Adrenal gland (tissue), 12 donors: ENCODE measurements around the gene DDX20. TPM values are rescaled to one million over a fixed set of nuclear protein-coding genes. Genes with fewer than 3 reads are reported as not detected.

ENCODE experiments used
- DNase-seq, 7 donors: peaks; one replicate each; pipeline ENCODE4 v3.0.0-alpha.2; 2019 to 2020
- H3K27ac ChIP-seq, 5 donors: fragments of 200-600 bp; sonication (generic) in 4 of 5; 1 replicate in 3 of 5; 2 replicates in 2 of 5; pipeline versions ENCODE4 v1.5.1 to v1.8.0; 2016 to 2020; ENCODE audit warnings: mild to moderate bottlenecking in 1 of 5
- H3K27me3 ChIP-seq: fragments of 200-600 bp; 2 replicates; pipeline ENCODE4 v1.8.0; 2021
- H3K36me3 ChIP-seq, 2 donors: fragments of 200-600 bp; replicated peaks in 1 of 2; 1 replicate in 1 of 2; 2 replicates in 1 of 2; pipeline versions ENCODE4 v1.5.1 to v1.8.0; 2018 to 2022
- H3K4me1 ChIP-seq, 2 donors: fragments of 200-600 bp; replicated peaks in 1 of 2; 1 replicate in 1 of 2; 2 replicates in 1 of 2; pipeline versions ENCODE4 v1.5.1 to v1.8.0; 2018 to 2021
- H3K4me3 ChIP-seq, 4 donors: fragments of 200-600 bp; sonication (generic) in 3 of 4; one replicate each; pipeline ENCODE4 v1.5.1; 2016 to 2018
- H3K9me3 ChIP-seq, 3 donors: fragments of 200-600 bp; sonication (generic) in 1 of 3; replicated peaks in 1 of 3; 1 replicate in 2 of 3; 2 replicates in 1 of 3; pipeline versions ENCODE4 v1.5.1 to v1.8.0; 2016 to 2021
- POLR2A ChIP-seq, 2 donors: fragments of 450-650 bp; IDR thresholded peaks; one replicate each; pipeline ENCODE4 v1.6.1; 2017; ENCODE audit warnings: antibody characterized with exemption in 2 of 2, mild to moderate bottlenecking in 2 of 2, moderate library complexity in 1 of 2
- WGBS, 4 donors: extraction: QIAGEN DNeasy Blood & Tissue Kit in 2 of 4; methylation state at CpG; one replicate each; pipeline versions ENCODE4 v1.1.5 to v1.1.7; 2013 to 2017; 5-methylcytosine and 5-hydroxymethylcytosine counted together
- intact Hi-C, 2 donors: fragments of 100-400 bp; cut with DNase I; formaldehyde crosslinking; loops; one replicate each; pipeline versions ENCODE4 v1.14.1 to v1.15.0; 2022 to 2023
- polyA plus RNA-seq, 3 donors: library from polyadenylated mRNA; stranded (reverse); fragments of 200-250 nt in 2 of 3; fragments of 350-450 nt in 1 of 3; fragmentation: Illumina TruSeq in 1 of 3; extraction: RNeasy Lipid Tissue Mini Kit (QIAGEN cat#74804) in 1 of 3; gene quantifications; one replicate each; pipeline ENCODE4 v1.2.3, GENCODE V29; 2013 to 2014
- total RNA-seq, 9 donors: library from RNA; depleted of rRNA in 4 of 9; stranded (reverse); fragments of >200 nt in 4 of 9; fragments of 120-200 nt in 1 of 9; fragmentation: NEBNext Ultra II Directional in 1 of 9; extraction: Animal tissue kit (Norgen Biotek cat#: 25700) in 1 of 9; gene quantifications; one replicate each; pipeline versions ENCODE4 v1.1.0 to v1.2.4, GENCODE V29; 2013 to 2023
- TF ChIP-seq, protein P1 (sequence below), 6 experiments: fragments of 450-650 bp in 4 of 6; fragments of 200-600 bp in 2 of 6; sonication (generic) in 1 of 6; IDR thresholded peaks; 1 replicate in 5 of 6; 2 replicates in 1 of 6; pipeline versions ENCODE4 v1.5.1 to v1.8.0; 2016 to 2021; ENCODE audit warnings: antibody characterized with exemption in 6 of 6, mild to moderate bottlenecking in 2 of 6, moderate library complexity in 1 of 6
- donor health status: healthy with polysubstance abuse.
- donor health status: Bipolar disorder and iron deficiency.
- donor health status: DM: yes; HTN: yes; CAD: no.
- donor health status: DM: no; HTN: no; CAD: no.
- donor health status: DM: no; HTN: no; CAD: no.
- donor health status: DM: yes; HTN: yes; CAD: no.

Gene DDX20
- total and polyA plus RNA-seq, 12 donors = 6.2 to 19.9 (median 11.6) TPM

DNA sequence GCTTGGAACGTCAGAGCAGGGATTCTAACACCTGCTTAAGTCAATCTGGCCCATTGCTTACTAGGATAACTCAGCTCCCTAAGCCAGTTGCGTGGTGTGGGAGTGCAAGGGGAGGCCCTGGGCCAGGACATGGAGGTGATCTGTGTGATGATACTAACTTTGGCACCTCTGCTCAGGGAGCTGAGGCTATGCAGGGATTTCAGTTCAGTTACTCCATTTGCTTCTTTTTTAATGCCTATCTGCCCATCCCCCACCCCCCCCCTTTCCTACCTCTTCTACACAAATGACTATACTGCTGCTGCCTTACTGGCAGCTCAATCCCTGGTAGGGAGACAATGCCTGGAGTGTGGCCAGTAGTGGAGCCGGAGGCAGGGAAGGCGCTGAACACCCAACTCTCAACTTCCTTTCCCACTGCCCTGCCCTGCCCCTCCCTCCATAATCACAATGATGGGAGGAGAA lies 36.0 kb upstream of the DDX20 start:
- H3K4me1 ChIP-seq = no peaks in the 10 kb centered on the region
- intact Hi-C loops = loop anchor here (5.0 kb wide), 1 partner anchor 33 kb away; no protein-coding TSS in a partner anchor
- DNase-seq = peak in 4 of 7 donors; percentile 30 to 70 (median 46)

DNA sequence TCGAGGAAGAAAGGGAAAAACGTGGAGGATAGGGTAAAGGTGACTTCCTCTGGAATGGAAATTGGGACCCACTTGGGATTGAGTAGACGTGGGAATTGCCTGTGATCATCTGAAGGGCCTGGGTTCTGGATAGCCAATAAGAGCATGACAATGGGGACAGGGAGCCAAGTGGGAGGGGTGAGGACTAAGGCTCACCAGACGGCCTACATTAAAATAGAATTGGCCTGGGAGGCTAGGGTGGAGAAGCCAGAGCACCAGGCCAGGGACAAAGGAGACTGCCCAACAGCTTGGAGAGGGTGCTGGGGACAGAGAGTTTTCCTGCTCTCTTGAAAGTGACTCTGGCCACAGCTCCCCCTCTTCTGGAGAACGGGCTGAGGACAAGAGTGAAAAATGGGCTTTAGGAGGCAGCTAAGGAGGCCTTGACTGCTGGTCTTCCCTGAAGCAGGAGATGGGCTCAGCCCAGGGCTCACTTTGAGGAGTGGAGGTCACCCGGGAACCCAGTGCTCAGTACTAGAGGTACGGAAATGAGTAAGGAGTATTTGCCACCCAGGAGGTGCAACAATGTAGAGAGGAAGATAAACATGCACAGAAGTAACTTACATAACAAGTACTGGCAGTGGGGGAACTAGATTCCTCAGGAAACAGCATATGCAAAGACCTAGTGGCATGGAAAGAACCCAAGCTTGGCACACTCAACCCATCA lies 35.3 kb upstream of the DDX20 start:
- peak in 1 of 7 donors; percentile 14 for DNase-seq
- TF ChIP-seq POLR2A (IDR thresholded peaks at IDR 0.05) = no peak
- TF ChIP-seq, protein P1, sequence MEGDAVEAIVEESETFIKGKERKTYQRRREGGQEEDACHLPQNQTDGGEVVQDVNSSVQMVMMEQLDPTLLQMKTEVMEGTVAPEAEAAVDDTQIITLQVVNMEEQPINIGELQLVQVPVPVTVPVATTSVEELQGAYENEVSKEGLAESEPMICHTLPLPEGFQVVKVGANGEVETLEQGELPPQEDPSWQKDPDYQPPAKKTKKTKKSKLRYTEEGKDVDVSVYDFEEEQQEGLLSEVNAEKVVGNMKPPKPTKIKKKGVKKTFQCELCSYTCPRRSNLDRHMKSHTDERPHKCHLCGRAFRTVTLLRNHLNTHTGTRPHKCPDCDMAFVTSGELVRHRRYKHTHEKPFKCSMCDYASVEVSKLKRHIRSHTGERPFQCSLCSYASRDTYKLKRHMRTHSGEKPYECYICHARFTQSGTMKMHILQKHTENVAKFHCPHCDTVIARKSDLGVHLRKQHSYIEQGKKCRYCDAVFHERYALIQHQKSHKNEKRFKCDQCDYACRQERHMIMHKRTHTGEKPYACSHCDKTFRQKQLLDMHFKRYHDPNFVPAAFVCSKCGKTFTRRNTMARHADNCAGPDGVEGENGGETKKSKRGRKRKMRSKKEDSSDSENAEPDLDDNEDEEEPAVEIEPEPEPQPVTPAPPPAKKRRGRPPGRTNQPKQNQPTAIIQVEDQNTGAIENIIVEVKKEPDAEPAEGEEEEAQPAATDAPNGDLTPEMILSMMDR (IDR thresholded peaks at IDR 0.05) = no peak
- 59 to 73% (median 67%) methylated on average over 7 of the region's 7 CpGs for WGBS, 4 donors
- intact Hi-C loops = no loop called here
- no peaks in the 10 kb centered on the region for H3K36me3 ChIP-seq
- H3K4me3 ChIP-seq = no peak overlapping the region
- peak overlapping the region in 1 of 5 donors; percentile 61 for H3K27ac ChIP-seq
- H3K27me3 ChIP-seq = no peaks in the 10 kb centered on the region
- H3K4me1 ChIP-seq = no peaks in the 10 kb centered on the region
- no peaks in the 10 kb centered on the region for H3K9me3 ChIP-seq

More for the DNA sequence above, 36.0 kb upstream of the DDX20 start:
- Histone ChIP-seq H3K36me3 (no peaks in the 10 kb centered on the region), H3K9me3 (no peaks in the 10 kb centered on the region), H3K27me3 (no peaks in the 10 kb centered on the region), H3K27ac (no peak overlapping the region), H3K4me3 (no peak overlapping the region)
- 68 to 81% (median 79%) methylated on average over 4 of the region's 4 CpGs for WGBS, 4 donors
- TF ChIP-seq, protein P1 (IDR thresholded peaks at IDR 0.05) = no peak
- TF ChIP-seq POLR2A (IDR thresholded peaks at IDR 0.05) = no peak

DNA sequence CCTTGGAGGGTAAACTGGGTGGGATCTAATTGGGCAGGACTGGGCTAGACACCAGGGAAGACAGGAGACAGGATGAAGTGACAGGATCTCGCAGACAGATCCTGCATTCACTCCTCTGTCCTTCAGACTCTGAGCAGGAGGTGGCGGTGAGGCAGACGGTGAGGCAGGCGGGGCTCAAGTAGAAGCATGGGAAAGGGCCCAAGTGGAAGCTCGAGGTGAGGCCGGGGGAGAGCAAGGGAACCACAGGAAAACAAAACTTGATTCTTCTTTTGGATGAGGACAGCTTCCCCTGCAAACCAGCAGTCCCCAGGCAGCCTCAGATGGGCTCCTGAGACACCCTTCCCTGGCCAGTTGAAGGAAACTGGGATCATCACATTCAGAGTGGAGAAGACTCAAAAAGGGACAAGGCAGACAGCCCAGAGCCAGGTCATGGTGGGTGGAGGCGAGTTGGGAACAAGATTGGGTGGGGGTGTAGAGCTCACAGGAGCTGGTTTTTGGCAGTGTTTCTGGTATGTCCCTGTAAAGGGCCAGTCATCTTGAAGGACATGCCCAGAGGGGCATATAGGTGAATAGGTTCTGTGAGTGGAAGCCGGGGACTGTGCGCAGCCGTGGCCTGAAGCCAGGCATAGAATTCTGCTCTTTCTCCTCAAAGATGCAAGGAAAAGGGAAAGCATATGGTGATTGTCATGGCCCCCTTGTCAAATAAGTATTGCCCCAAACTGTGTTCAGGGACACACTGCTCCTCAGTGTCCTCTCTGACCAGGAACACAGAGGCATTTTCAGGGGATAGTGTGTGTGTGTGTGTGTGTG lies 34.5 kb upstream of the DDX20 start:
- Histone ChIP-seq H3K27me3 (no peaks in the 10 kb centered on the region), H3K9me3 (no peaks in the 10 kb centered on the region), H3K4me1 (no peaks in the 10 kb centered on the region), H3K27ac (peak overlapping the region in 1 of 5 donors; percentile 61), H3K4me3 (no peak overlapping the region), H3K36me3 (no peaks in the 10 kb centered on the region)
- TF ChIP-seq, protein P1 (IDR thresholded peaks at IDR 0.05) = no peak
- no peak for TF ChIP-seq POLR2A (IDR thresholded peaks at IDR 0.05)
- WGBS, 4 donors = 56 to 73% (median 71%) methylated on average over 10 of the region's 10 CpGs
- intact Hi-C loops = no loop called here
- DNase-seq = peak in 1 of 7 donors; percentile 14

DNA sequence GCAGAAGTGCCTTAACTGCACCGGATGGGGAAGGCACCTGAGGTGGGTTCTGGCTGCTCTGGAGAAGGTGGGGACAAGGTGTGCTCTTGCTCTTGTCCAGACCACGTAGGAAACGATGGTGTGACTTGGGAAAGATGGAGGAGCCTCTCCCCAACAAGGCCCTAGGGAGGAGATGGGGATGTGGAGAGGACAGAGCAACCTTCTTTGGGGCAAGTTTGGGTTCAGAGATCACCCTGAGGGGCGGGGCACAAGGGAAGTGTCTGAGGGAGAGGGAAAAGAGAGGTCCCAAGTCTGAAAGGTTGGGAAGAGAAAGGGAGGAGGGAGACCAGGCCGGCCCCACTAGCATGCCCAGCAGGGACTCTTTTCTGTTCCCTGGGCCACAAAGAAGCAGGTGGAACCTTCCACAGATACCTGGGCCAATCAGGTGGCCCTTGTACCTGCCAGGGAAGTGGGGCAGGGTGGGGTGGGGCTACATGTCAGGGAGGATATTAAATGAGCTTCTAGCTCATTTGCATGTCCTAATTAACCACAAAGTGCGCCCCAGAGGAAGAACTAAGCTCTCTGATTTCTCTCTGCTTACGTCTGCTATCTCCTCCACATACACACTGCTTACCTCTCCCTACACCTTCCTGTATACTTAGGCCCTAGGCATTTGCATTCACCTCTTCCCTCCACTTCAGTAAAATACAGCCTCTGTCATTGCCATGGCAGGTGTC lies 32.5 kb upstream of the DDX20 start:
- Histone ChIP-seq H3K9me3 (no peaks in the 10 kb centered on the region), H3K27me3 (no peaks in the 10 kb centered on the region), H3K36me3 (no peaks in the 10 kb centered on the region), H3K27ac (no peak overlapping the region), H3K4me1 (no peaks in the 10 kb centered on the region), H3K4me3 (no peak overlapping the region)
- DNase-seq = no peak
- intact Hi-C loops = no loop called here
- WGBS, 4 donors = 83 to 93% (median 88%) methylated on average over 7 of the region's 7 CpGs
- TF ChIP-seq POLR2A (IDR thresholded peaks at IDR 0.05) = no peak
